ENCODE data around the gene MLH3. TPM values are rescaled to one million over a fixed set of nuclear protein-coding genes. Genes with fewer than 3 reads are reported as not detected.

The MLH3 gene
- total RNA-seq, 1 donor from 2014 or later = 17.2 TPM

- TF ChIP-seq, protein P1, sequence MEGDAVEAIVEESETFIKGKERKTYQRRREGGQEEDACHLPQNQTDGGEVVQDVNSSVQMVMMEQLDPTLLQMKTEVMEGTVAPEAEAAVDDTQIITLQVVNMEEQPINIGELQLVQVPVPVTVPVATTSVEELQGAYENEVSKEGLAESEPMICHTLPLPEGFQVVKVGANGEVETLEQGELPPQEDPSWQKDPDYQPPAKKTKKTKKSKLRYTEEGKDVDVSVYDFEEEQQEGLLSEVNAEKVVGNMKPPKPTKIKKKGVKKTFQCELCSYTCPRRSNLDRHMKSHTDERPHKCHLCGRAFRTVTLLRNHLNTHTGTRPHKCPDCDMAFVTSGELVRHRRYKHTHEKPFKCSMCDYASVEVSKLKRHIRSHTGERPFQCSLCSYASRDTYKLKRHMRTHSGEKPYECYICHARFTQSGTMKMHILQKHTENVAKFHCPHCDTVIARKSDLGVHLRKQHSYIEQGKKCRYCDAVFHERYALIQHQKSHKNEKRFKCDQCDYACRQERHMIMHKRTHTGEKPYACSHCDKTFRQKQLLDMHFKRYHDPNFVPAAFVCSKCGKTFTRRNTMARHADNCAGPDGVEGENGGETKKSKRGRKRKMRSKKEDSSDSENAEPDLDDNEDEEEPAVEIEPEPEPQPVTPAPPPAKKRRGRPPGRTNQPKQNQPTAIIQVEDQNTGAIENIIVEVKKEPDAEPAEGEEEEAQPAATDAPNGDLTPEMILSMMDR (IDR thresholded peaks at IDR 0.05; ENCODE audit: unreplicated experiment) = no peak
- Mint-ChIP-seq H3K27me3 (ENCODE audit: unreplicated experiment) (peaks cover 14% of the 10 kb centered on the region), H3K27ac (ENCODE audit: unreplicated experiment) (peak overlapping the region; percentile 74), H3K4me1 (ENCODE audit: unreplicated experiment) (peaks cover 14% of the 10 kb centered on the region), H3K9me3 (ENCODE audit: unreplicated experiment) (no peaks in the 10 kb centered on the region), H3K36me3 (ENCODE audit: low read depth, unreplicated experiment) (peaks cover 4% of the 10 kb centered on the region), H3K4me3 (ENCODE audit: unreplicated experiment) (no peak overlapping the region)
- DNase-seq (ENCODE audit: low spot score) = no peak
Measured at GRCh38 chr14:74973905-74974363, 77.3 kb downstream of the MLH3 start.

- peak; percentile 59 for DNase-seq (ENCODE audit: low spot score)
- TF ChIP-seq, protein P1 (IDR thresholded peaks at IDR 0.05; ENCODE audit: unreplicated experiment) = no peak
- H3K27ac Mint-ChIP-seq (ENCODE audit: unreplicated experiment) = no peak overlapping the region
- H3K36me3 Mint-ChIP-seq (ENCODE audit: low read depth, unreplicated experiment) = peaks cover 3% of the 10 kb centered on the region
- peaks cover 11% of the 10 kb centered on the region for H3K27me3 Mint-ChIP-seq (ENCODE audit: unreplicated experiment)
- H3K4me3 Mint-ChIP-seq (ENCODE audit: unreplicated experiment) = no peak overlapping the region
- peaks cover 12% of the 10 kb centered on the region for H3K4me1 Mint-ChIP-seq (ENCODE audit: unreplicated experiment)
- no peaks in the 10 kb centered on the region for H3K9me3 Mint-ChIP-seq (ENCODE audit: unreplicated experiment)
Measured at GRCh38 chr14:74973003-74973653, 78.1 kb downstream of the MLH3 start.

DNA sequence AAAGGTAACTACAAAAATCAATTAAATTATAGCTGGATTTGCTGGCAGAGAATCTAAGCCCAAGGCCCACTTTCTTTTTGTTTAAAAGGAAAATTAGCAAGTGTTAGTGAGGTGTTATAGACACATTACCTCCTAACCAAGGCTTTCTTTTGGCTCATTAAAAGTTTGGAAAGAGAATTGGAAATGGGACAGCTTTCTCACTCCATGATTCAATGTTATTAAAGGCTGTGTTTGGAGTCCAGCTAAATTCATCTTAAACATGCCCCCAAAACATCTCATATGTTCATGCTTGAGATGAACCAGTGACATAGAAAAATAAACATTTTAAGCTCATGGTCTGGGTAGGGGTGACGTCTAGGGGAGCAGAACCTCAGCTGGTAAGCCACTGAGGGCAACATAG lies 82.5 kb downstream of the MLH3 start:
- TF ChIP-seq, protein P1 (IDR thresholded peaks at IDR 0.05; ENCODE audit: unreplicated experiment) = no peak
- no peak overlapping the region for H3K4me3 Mint-ChIP-seq (ENCODE audit: unreplicated experiment)
- no peaks in the 10 kb centered on the region for H3K9me3 Mint-ChIP-seq (ENCODE audit: unreplicated experiment)
- DNase-seq (ENCODE audit: low spot score) = no peak
- peaks cover 4% of the 10 kb centered on the region for H3K36me3 Mint-ChIP-seq (ENCODE audit: low read depth, unreplicated experiment)
- H3K4me1 Mint-ChIP-seq (ENCODE audit: unreplicated experiment) = no peaks in the 10 kb centered on the region
- H3K27ac Mint-ChIP-seq (ENCODE audit: unreplicated experiment) = no peak overlapping the region
- H3K27me3 Mint-ChIP-seq (ENCODE audit: unreplicated experiment) = peaks cover 5% of the 10 kb centered on the region

- no peaks in the 10 kb centered on the region for H3K9me3 Mint-ChIP-seq (ENCODE audit: unreplicated experiment)
- H3K4me1 Mint-ChIP-seq (ENCODE audit: unreplicated experiment) = peaks cover 4% of the 10 kb centered on the region
- H3K27ac Mint-ChIP-seq (ENCODE audit: unreplicated experiment) = no peak overlapping the region
- peaks cover 4% of the 10 kb centered on the region for H3K36me3 Mint-ChIP-seq (ENCODE audit: low read depth, unreplicated experiment)
- no peak overlapping the region for H3K4me3 Mint-ChIP-seq (ENCODE audit: unreplicated experiment)
- DNase-seq (ENCODE audit: low spot score) = no peak
- TF ChIP-seq, protein P1 (IDR thresholded peaks at IDR 0.05; ENCODE audit: unreplicated experiment) = no peak
- H3K27me3 Mint-ChIP-seq (ENCODE audit: unreplicated experiment) = peaks cover 5% of the 10 kb centered on the region
Measured at GRCh38 chr14:74965486-74966153, 85.6 kb downstream of the MLH3 start.
